Measurements from ENCODE around the gene TXNDC11.

Gene TXNDC11

DNA sequence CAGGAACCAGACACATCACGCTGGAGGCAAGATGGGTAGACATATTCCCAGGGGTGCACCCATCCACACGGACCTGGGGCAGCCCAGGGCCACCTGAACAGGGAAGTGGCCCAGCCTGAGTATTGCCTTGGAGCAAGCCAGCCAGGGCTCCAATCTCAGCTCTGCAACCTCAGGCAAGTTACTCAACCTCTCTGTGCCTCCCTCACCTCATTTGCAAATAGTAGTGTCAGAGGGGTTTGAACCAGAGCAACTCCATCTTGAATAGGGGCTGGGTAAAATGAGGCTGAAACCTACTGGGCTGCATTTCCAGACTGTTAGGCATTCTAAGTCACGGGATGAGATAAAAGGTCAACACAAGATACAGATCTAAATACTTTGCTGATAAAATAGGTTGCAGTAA lies 109.5 kb downstream of the TXNDC11 start:
- H3K4me3 ChIP-seq (ENCODE audit: low read depth, low read length): no peak overlapping the region
- H3K27ac ChIP-seq (ENCODE audit: low read depth, low read length): peak overlapping the region; percentile 38
- peak overlapping the region; percentile 15 for H2AFZ ChIP-seq (ENCODE audit: low read length, unreplicated experiment)
- peaks cover 26% of the 10 kb centered on the region for H3K4me1 ChIP-seq (ENCODE audit: control insufficient read depth, insufficient read depth, low read length, unreplicated experiment)
- no peaks in the 10 kb centered on the region for H3K36me3 ChIP-seq (ENCODE audit: insufficient read depth, low read length)
- no peaks in the 10 kb centered on the region for H3K27me3 ChIP-seq (ENCODE audit: insufficient read depth, low read length)
- H3K79me2 ChIP-seq (ENCODE audit: control insufficient read depth, insufficient read depth, low read length, unreplicated experiment): no peaks in the 10 kb centered on the region

GRCh38 chr16:11632455-11632939 lies 110.2 kb downstream of the TXNDC11 start:
- peak overlapping the region; percentile 14; the same call in 1 of the 2 replicates for H3K4me3 ChIP-seq (ENCODE audit: low read depth, low read length)
- H3K4me1 ChIP-seq (ENCODE audit: control insufficient read depth, insufficient read depth, low read length, unreplicated experiment): peaks cover 30% of the 10 kb centered on the region
- no peaks in the 10 kb centered on the region for H3K36me3 ChIP-seq (ENCODE audit: insufficient read depth, low read length)
- H3K79me2 ChIP-seq (ENCODE audit: control insufficient read depth, insufficient read depth, low read length, unreplicated experiment): no peaks in the 10 kb centered on the region
- H2AFZ ChIP-seq (ENCODE audit: low read length, unreplicated experiment): peak overlapping the region; percentile 15
- H3K27me3 ChIP-seq (ENCODE audit: insufficient read depth, low read length): no peaks in the 10 kb centered on the region
- H3K27ac ChIP-seq (ENCODE audit: low read depth, low read length): peak overlapping the region; percentile 38

- H3K4me1 ChIP-seq (ENCODE audit: control insufficient read depth, insufficient read depth, low read length, unreplicated experiment): peaks cover 34% of the 10 kb centered on the region
- no peak overlapping the region for H2AFZ ChIP-seq (ENCODE audit: low read length, unreplicated experiment)
- no peaks in the 10 kb centered on the region for H3K36me3 ChIP-seq (ENCODE audit: insufficient read depth, low read length)
- H3K4me3 ChIP-seq (ENCODE audit: low read depth, low read length): no peak overlapping the region
- H3K27ac ChIP-seq (ENCODE audit: low read depth, low read length): no peak overlapping the region
- H3K27me3 ChIP-seq (ENCODE audit: insufficient read depth, low read length): no peaks in the 10 kb centered on the region
- H3K79me2 ChIP-seq (ENCODE audit: control insufficient read depth, insufficient read depth, low read length, unreplicated experiment): no peaks in the 10 kb centered on the region
Measured at GRCh38 chr16:11631214-11631613, 111.4 kb downstream of the TXNDC11 start.

DNA sequence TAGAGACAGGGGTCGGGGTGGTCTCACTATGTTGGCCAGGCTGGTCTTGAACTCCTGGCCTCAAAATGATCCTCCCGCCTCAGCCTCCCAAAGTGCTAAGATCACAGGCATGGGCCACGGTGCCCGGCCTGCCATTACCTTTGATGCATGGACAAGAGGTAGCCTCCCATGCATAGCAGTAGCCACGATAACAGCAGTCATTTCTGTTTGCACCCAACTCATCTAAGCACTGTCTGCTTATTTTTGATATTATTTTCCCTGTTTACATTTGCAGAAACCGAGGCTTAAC lies 111.9 kb downstream of the TXNDC11 start:
- H3K36me3 ChIP-seq (ENCODE audit: insufficient read depth, low read length): no peaks in the 10 kb centered on the region
- peaks cover 34% of the 10 kb centered on the region for H3K4me1 ChIP-seq (ENCODE audit: control insufficient read depth, insufficient read depth, low read length, unreplicated experiment)
- H3K27ac ChIP-seq (ENCODE audit: low read depth, low read length): no peak overlapping the region
- H2AFZ ChIP-seq (ENCODE audit: low read length, unreplicated experiment): no peak overlapping the region
- no peaks in the 10 kb centered on the region for H3K79me2 ChIP-seq (ENCODE audit: control insufficient read depth, insufficient read depth, low read length, unreplicated experiment)
- H3K27me3 ChIP-seq (ENCODE audit: insufficient read depth, low read length): no peaks in the 10 kb centered on the region
- no peak overlapping the region for H3K4me3 ChIP-seq (ENCODE audit: low read depth, low read length)

GRCh38 chr16:11630046-11630767 lies 112.5 kb downstream of the TXNDC11 start:
- H3K27me3 ChIP-seq (ENCODE audit: insufficient read depth, low read length): no peaks in the 10 kb centered on the region
- no peaks in the 10 kb centered on the region for H3K79me2 ChIP-seq (ENCODE audit: control insufficient read depth, insufficient read depth, low read length, unreplicated experiment)
- H3K36me3 ChIP-seq (ENCODE audit: insufficient read depth, low read length): no peaks in the 10 kb centered on the region
- H3K27ac ChIP-seq (ENCODE audit: low read depth, low read length): no peak overlapping the region
- H3K4me3 ChIP-seq (ENCODE audit: low read depth, low read length): no peak overlapping the region
- peaks cover 34% of the 10 kb centered on the region for H3K4me1 ChIP-seq (ENCODE audit: control insufficient read depth, insufficient read depth, low read length, unreplicated experiment)
- H2AFZ ChIP-seq (ENCODE audit: low read length, unreplicated experiment): no peak overlapping the region
